WERI-Rb-1 (cell line): Measurements from ENCODE around the gene DDX4.
"Not testable (repeated sequence)": the region's sequence is repeated elsewhere in the genome, so short reads cannot be mapped to it uniquely, and the experiment has no call there.

Experiments used
- DNase-seq: peaks from one replicate; pipeline ENCODE4 v3.0.0-alpha.2; 2020
- H3K27ac ChIP-seq: fragments of 250-450 bp; sonication (Bioruptor Pico); 2 replicates; pipeline ENCODE4 v1.5.1; 2020; ENCODE audit warnings: mild to moderate bottlenecking, moderate library complexity
- H3K27me3 ChIP-seq: fragments of 250-450 bp; sonication (Bioruptor Pico); 2 replicates; pipeline ENCODE4 v1.5.1; 2021; ENCODE audit warnings: mild to moderate bottlenecking, low read depth, moderate library complexity; ENCODE audit not compliant: insufficient read depth, severe bottlenecking
- H3K36me3 ChIP-seq: fragments of 250-450 bp; sonication (Bioruptor Pico); 2 replicates; pipeline ENCODE4 v1.5.1; 2020; ENCODE audit warnings: mild to moderate bottlenecking, moderate library complexity
- H3K4me3 ChIP-seq: 2 replicates; pipeline ENCODE4 v1.5.1; 2011; ENCODE audit warnings: low read depth, mild to moderate bottlenecking, control low read depth, low read length
- H3K9me3 ChIP-seq: fragments of 250-450 bp; sonication (Bioruptor Pico); 2 replicates; pipeline ENCODE4 v1.5.1; 2021; ENCODE audit warnings: mild to moderate bottlenecking, moderate library complexity; ENCODE audit not compliant: severe bottlenecking
- TF ChIP-seq, protein P1 (sequence below): IDR thresholded peaks from 2 replicates; pipeline ENCODE4 v1.5.1; 2011; ENCODE audit warnings: low read depth, mild to moderate bottlenecking, control low read depth, inconsistent platforms, low read length

Gene DDX4

DNA sequence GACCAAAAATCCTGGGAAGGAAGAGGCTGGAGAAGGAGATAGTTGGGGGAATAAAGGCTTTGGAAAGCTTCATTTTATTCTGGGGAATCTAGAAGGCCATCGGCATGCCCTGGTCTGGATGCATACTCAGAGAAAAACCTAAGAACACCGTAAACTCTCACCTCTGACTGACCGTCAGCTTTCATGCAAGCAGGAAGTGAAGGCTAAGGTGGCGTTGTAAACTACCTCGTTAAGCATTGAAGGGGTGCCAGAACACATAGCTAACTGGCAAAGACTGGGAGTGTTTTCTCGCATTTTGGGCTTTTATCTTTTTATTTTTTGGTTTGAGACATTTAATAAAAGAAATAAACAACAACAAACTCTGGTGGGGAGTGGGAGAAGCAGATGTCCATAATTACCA is 23.1 kb upstream of the DDX4 start:
- H3K36me3 ChIP-seq: no peaks in the 10 kb centered on the region
- H3K9me3 ChIP-seq: no peaks in the 10 kb centered on the region
- DNase-seq: no peak
- H3K27me3 ChIP-seq: no peaks in the 10 kb centered on the region
- TF ChIP-seq, protein P1, sequence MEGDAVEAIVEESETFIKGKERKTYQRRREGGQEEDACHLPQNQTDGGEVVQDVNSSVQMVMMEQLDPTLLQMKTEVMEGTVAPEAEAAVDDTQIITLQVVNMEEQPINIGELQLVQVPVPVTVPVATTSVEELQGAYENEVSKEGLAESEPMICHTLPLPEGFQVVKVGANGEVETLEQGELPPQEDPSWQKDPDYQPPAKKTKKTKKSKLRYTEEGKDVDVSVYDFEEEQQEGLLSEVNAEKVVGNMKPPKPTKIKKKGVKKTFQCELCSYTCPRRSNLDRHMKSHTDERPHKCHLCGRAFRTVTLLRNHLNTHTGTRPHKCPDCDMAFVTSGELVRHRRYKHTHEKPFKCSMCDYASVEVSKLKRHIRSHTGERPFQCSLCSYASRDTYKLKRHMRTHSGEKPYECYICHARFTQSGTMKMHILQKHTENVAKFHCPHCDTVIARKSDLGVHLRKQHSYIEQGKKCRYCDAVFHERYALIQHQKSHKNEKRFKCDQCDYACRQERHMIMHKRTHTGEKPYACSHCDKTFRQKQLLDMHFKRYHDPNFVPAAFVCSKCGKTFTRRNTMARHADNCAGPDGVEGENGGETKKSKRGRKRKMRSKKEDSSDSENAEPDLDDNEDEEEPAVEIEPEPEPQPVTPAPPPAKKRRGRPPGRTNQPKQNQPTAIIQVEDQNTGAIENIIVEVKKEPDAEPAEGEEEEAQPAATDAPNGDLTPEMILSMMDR: no peak
- no peak overlapping the region for H3K4me3 ChIP-seq
- H3K27ac ChIP-seq: no peak overlapping the region

DNA sequence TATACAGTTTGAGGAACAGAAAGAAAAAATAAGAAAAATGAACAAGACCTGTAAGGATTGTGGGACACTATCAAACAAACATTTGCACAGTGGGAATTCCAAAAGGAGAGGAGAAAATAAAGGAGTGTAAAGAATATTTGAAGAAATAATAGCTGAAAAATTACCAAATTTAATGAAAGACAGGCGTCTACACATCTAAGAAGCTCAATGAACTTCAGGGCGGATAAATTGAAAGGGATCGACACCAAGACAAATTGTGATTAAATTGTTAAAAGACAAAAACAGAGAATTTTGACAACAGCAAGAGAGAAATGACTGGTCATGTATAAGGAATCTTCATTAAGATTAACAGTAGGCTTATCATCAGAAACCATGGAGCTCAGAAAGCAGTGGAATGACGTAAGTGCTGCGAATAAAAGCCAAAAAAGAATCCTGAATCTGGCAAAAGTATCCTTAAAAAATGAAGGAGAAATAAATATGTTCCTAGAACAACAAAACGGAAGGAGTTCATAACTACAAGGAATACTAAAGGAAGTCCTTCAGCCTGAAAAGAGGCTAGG is 22.3 kb upstream of the DDX4 start:
- Histone ChIP-seq H3K27ac (no peak overlapping the region), H3K4me3 (no peak overlapping the region), H3K9me3 (no peaks in the 10 kb centered on the region), H3K36me3 (no peaks in the 10 kb centered on the region), H3K27me3 (no peaks in the 10 kb centered on the region)
- DNase-seq: no peak
- TF ChIP-seq, protein P1: no peak

DNA sequence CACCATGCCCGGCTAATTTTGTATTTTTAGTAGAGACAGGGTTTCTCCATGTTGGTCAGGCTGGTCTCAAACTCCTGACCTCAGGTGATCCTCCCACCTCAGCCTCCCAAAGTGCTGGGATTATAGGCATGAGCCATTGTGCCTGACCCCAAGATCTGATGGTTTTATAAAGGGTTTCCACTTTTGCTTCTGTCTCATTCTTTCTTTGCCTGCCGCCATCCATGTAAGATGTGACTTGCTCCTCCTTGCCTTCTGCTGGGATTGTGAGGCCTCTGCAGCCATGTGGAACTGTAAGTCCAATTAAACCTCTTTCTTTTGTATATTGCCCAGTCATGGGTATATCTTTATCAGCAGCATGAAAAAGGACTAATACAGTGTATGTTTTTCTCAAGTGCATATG is 18.8 kb upstream of the DDX4 start:
- not testable (repeated sequence) for H3K27me3 ChIP-seq, H3K27ac ChIP-seq, H3K36me3 ChIP-seq, DNase-seq, H3K9me3 ChIP-seq, H3K4me3 ChIP-seq

DNA sequence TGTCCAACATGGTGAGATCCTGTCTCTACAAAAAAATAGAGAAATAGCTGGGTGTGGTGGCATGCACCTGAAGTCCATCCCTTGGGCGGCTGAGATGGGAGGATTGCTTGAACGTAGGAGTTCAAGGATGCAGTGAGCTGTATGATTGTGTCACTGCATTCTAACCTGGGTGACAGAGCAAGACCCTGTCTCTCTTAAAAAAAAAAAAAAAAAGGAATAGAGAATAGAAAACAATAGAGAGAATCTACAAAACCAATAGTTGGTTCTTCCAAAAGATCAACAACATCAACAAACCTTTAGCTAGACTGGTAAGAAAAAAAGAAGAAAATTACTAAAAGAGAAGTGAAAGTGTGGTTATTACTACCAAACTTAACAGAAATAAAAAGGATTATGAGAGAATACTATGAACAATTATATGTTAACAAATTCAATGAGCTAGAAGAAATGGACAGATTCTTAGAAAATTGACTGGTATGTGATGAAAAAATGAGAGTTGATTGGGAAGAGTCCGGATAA is 17.6 kb upstream of the DDX4 start:
- TF ChIP-seq, protein P1: no peak
- no peak overlapping the region for H3K27ac ChIP-seq
- H3K27me3 ChIP-seq: no peaks in the 10 kb centered on the region
- no peak overlapping the region for H3K4me3 ChIP-seq
- H3K36me3 ChIP-seq: no peaks in the 10 kb centered on the region
- no peak for DNase-seq
- H3K9me3 ChIP-seq: no peaks in the 10 kb centered on the region

DNA sequence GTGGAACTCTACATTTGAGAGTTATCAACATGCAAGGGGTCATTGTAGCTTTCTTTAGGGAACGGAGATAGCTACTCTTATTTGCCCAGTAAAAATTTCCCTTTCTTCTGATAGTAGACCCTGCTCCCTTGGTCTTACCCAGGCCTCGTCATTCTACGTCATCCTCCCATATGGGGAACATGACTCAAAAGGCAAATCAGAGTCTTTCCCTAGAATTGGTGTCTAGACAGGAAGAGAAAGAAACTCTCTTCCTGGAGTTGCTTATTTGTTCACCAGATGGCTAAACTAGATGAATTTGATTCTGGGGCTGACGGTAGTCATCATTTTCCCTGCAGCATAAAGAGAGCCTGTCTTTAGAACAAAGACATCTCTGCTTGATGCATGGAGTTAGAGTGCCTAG is 13.6 kb upstream of the DDX4 start:
- no peak for DNase-seq
- no peak overlapping the region for H3K27ac ChIP-seq
- no peaks in the 10 kb centered on the region for H3K27me3 ChIP-seq
- H3K9me3 ChIP-seq: no peaks in the 10 kb centered on the region
- TF ChIP-seq, protein P1: no peak
- H3K4me3 ChIP-seq: no peak overlapping the region
- H3K36me3 ChIP-seq: no peaks in the 10 kb centered on the region

DNA sequence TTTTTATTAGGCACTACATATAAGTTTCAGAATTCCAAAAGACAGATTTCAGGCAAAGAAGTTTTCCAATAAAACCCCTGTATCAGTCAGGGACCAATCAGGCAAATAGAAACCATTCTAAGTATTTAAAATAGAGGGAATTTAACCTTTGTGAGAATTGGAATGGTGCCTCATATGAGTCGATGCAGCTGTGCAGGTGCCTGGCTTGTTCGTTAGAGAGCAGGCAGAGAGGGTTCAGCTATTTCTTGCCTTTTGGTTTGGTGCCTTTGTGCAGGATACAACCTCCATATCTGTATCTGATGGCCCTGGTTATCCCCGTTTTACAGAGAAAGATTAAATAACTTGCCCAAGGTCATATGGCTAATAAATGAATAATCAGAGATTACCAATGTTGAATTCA is 6.0 kb upstream of the DDX4 start:
- no peaks in the 10 kb centered on the region for H3K36me3 ChIP-seq
- no peak overlapping the region for H3K27ac ChIP-seq
- no peaks in the 10 kb centered on the region for H3K9me3 ChIP-seq
- TF ChIP-seq, protein P1: no peak
- H3K4me3 ChIP-seq: no peak overlapping the region
- DNase-seq: no peak
- no peaks in the 10 kb centered on the region for H3K27me3 ChIP-seq
